KMS-11 (cell line): ENCODE data around the gene OR2AG2.

Experiments used
- H2AFZ ChIP-seq: fragments of 200-600 bp; sonication (generic); 2 replicates; pipeline ENCODE4 v1.6.1; 2016; ENCODE audit warnings: antibody characterized with exemption, mixed run types, low read depth
- H3K27ac ChIP-seq: fragments of 200-600 bp; sonication (generic); 2 replicates; pipeline ENCODE4 v1.6.1; 2016; ENCODE audit warnings: mild to moderate bottlenecking, mixed run types
- H3K27me3 ChIP-seq: fragments of 200-600 bp; sonication (generic); 2 replicates; pipeline ENCODE4 v1.6.1; 2017; ENCODE audit warnings: mild to moderate bottlenecking, low read depth, mixed run types, moderate library complexity; ENCODE audit not compliant: insufficient read depth
- H3K36me3 ChIP-seq: fragments of 200-600 bp; sonication (generic); 2 replicates; pipeline ENCODE4 v1.6.1; 2017; ENCODE audit warnings: mild to moderate bottlenecking, mixed run types; ENCODE audit not compliant: insufficient read depth
- H3K4me1 ChIP-seq: fragments of 200-600 bp; sonication (generic); 2 replicates; pipeline ENCODE4 v1.6.1; 2016; ENCODE audit warnings: mild to moderate bottlenecking, low read depth, mixed run types; ENCODE audit not compliant: poor library complexity, severe bottlenecking
- H3K4me2 ChIP-seq: fragments of 200-600 bp; sonication (generic); 2 replicates; pipeline ENCODE4 v1.7.0; 2016; ENCODE audit warnings: mild to moderate bottlenecking, mixed run types
- H3K4me3 ChIP-seq: fragments of 200-600 bp; sonication (generic); IDR thresholded peaks from 2 replicates; pipeline ENCODE4 v1.6.1; 2017; ENCODE audit warnings: low read depth, low read length, mixed read lengths; ENCODE audit not compliant: insufficient read depth
- H3K79me2 ChIP-seq: fragments of 200-600 bp; sonication (generic); 2 replicates; pipeline ENCODE4 v1.6.1; 2016; ENCODE audit warnings: low read depth, mixed run types; ENCODE audit not compliant: insufficient read depth
- H3K9ac ChIP-seq: fragments of 200-600 bp; sonication (generic); 2 replicates; pipeline ENCODE4 v1.6.1; 2016; ENCODE audit warnings: mild to moderate bottlenecking, mixed run types
- H4K20me1 ChIP-seq: fragments of 200-600 bp; sonication (generic); 2 replicates; pipeline ENCODE4 v1.6.1; 2016; ENCODE audit warnings: mild to moderate bottlenecking, mixed run types; ENCODE audit not compliant: insufficient read depth
- TF ChIP-seq, protein P1 (sequence below): fragments of 200-600 bp; sonication (generic); conservative IDR thresholded peaks from 2 replicates; pipeline ENCODE4 v1.6.1; 2017; ENCODE audit warnings: low read depth, mild to moderate bottlenecking, antibody characterized with exemption, low read length, moderate library complexity, mixed read lengths

OR2AG2 gene

DNA sequence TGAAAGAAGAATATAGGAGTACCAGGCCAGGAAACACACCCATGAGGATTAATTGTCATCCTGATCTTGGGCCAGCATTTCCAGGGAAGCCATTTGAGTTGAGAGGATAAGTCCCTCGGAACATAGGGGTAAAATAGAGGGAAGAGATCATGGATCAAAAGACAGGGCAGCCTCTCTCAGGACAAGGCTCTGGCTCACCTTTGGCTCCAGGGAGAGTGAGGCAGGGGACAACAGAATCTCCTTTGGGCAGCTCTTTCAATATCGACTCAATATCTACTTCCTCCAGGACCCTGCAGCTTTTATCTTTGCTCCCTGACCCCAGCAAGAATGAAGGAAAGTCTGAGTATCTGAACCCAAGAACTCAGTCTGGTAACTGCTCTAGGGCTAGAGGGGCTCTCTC is 10.9 kb upstream of the OR2AG2 start, which contains the start of gene OR2AG1:
OR2AG1 (plus strand) TSS at position 301 of the 400 bp plus-strand sequence. CDS start 2,018 bp downstream, outside the sequence.
- H3K4me2 ChIP-seq = no peak within 1 kb of the TSS
- H3K4me3 ChIP-seq = no peak within 1 kb of the TSS
- H3K27me3 ChIP-seq = no peaks in the 10 kb centered on the region
- no peak within 1 kb of the TSS for H2AFZ ChIP-seq
- no peaks in the 10 kb centered on the region for H4K20me1 ChIP-seq
- no peaks in the 10 kb centered on the region for H3K79me2 ChIP-seq
- H3K4me1 ChIP-seq = no peaks in the 10 kb centered on the region
- TF ChIP-seq, protein P1, sequence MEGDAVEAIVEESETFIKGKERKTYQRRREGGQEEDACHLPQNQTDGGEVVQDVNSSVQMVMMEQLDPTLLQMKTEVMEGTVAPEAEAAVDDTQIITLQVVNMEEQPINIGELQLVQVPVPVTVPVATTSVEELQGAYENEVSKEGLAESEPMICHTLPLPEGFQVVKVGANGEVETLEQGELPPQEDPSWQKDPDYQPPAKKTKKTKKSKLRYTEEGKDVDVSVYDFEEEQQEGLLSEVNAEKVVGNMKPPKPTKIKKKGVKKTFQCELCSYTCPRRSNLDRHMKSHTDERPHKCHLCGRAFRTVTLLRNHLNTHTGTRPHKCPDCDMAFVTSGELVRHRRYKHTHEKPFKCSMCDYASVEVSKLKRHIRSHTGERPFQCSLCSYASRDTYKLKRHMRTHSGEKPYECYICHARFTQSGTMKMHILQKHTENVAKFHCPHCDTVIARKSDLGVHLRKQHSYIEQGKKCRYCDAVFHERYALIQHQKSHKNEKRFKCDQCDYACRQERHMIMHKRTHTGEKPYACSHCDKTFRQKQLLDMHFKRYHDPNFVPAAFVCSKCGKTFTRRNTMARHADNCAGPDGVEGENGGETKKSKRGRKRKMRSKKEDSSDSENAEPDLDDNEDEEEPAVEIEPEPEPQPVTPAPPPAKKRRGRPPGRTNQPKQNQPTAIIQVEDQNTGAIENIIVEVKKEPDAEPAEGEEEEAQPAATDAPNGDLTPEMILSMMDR = no peak
- H3K9ac ChIP-seq = no peak within 1 kb of the TSS
- no peak within 1 kb of the TSS for H3K27ac ChIP-seq
- no peaks in the 10 kb centered on the region for H3K36me3 ChIP-seq

DNA sequence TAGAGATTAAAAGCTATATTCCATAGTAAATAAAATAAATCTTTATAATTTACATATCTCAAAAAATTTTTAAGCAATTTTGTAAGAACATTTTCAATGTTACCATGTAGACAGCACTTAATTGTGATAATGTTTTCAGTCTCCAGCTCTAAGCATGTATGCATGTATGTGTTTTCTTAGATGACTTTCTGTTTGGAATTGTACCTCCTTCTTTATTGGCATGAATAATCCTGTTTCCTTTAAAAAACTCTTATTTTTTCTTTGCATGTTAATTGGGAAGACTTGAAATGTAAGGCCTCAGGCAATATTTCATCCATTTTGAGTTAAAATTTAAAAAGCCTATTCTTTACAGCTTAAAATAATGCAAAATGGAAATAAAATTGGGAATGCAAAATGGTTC is 9.1 kb upstream of the OR2AG2 start:
- H3K4me3 ChIP-seq = no peak overlapping the region
- H3K9ac ChIP-seq = no peak overlapping the region
- no peaks in the 10 kb centered on the region for H3K36me3 ChIP-seq
- no peaks in the 10 kb centered on the region for H3K79me2 ChIP-seq
- H2AFZ ChIP-seq = no peak overlapping the region
- H3K4me1 ChIP-seq = no peaks in the 10 kb centered on the region
- TF ChIP-seq, protein P1 = no peak
- H3K4me2 ChIP-seq = no peak overlapping the region
- no peaks in the 10 kb centered on the region for H3K27me3 ChIP-seq
- no peak overlapping the region for H3K27ac ChIP-seq
- H4K20me1 ChIP-seq = no peaks in the 10 kb centered on the region

DNA sequence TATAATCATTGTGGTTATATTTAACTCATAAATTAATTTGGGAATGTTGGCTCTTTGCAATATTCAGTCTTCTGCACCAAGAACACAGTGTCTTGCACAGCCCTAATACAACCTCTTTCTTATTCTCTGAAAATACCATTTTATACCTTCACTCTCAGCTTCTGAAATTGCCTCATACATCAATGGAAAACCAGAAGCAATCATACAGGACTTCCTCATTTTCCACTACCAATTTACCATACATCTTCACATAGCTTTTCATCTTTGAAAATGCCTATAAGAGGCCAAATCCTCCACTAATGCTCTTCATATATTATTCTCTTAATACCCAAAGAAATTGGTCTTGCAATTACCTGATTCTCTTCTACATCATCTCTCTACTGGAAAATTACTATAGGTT is 6.7 kb upstream of the OR2AG2 start:
- H2AFZ ChIP-seq = no peak overlapping the region
- H3K36me3 ChIP-seq = no peaks in the 10 kb centered on the region
- H3K4me3 ChIP-seq = no peak overlapping the region
- no peaks in the 10 kb centered on the region for H3K4me1 ChIP-seq
- no peaks in the 10 kb centered on the region for H4K20me1 ChIP-seq
- no peak overlapping the region for H3K4me2 ChIP-seq
- no peaks in the 10 kb centered on the region for H3K27me3 ChIP-seq
- H3K79me2 ChIP-seq = no peaks in the 10 kb centered on the region
- TF ChIP-seq, protein P1 = no peak
- H3K27ac ChIP-seq = no peak overlapping the region
- H3K9ac ChIP-seq = no peak overlapping the region

DNA sequence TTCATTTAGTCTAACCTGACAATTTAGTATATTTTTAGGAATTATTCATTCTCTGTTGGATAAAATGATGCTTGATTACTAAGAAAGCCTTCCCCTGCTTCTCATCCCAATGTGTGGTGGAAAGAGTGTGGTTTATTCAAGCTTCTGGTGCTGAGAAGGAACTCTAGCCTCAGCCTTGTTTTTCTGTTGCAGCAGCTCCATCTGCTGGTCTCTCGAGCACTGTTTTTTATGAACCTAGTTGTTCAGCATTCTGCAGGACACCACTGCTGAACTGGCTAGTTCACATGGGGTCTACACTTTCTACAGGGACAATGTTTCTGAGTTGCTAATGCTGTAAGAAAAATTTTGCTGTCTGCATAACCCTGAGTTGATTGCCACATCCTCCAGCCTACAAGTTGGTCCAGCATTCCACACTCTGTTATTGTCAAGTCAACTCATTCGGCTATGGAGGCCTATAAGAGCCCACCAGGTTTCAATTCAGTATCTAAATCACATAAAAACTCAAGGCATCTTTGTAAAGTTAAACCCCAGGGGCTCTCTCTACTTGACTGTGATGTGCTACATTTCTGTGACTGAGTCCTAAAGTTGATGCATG is 14.3 kb downstream of the OR2AG2 start:
- H3K4me3 ChIP-seq = no peak overlapping the region
- H2AFZ ChIP-seq = no peak overlapping the region
- no peaks in the 10 kb centered on the region for H3K27me3 ChIP-seq
- no peaks in the 10 kb centered on the region for H3K36me3 ChIP-seq
- no peak overlapping the region for H3K9ac ChIP-seq
- no peaks in the 10 kb centered on the region for H4K20me1 ChIP-seq
- H3K79me2 ChIP-seq = no peaks in the 10 kb centered on the region
- H3K4me1 ChIP-seq = no peaks in the 10 kb centered on the region
- no peak overlapping the region for H3K27ac ChIP-seq
- no peak overlapping the region for H3K4me2 ChIP-seq
- TF ChIP-seq, protein P1 = peak; percentile 62
